Inferior parietal cortex (tissue), 1 donor: ENCODE data around the gene CCNC.

Source experiments
- DNase-seq: peaks from one replicate; pipeline ENCODE4 v3.0.0-alpha.2; 2016; ENCODE audit errors: extremely low spot score

Gene CCNC

DNA sequence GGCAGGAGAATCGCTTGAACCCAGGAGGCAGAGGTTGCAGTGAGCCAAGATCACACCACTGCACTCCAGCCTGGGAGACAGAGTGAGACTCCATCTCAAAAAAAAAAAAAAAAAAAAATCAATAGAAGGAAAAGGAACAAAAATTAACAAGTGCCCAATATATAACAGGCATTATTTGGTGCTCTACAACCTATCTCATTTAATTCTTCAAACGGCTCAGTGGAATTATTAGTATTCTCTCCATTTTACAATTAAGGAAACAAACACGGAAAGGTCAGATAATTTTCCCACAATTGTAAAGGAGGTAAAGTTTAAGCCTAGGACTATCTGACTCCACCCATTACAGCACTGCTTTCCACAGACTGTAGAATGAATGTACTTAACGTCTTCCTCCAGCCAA is 19.8 kb downstream of the CCNC start:
- DNase-seq: no peak

DNA sequence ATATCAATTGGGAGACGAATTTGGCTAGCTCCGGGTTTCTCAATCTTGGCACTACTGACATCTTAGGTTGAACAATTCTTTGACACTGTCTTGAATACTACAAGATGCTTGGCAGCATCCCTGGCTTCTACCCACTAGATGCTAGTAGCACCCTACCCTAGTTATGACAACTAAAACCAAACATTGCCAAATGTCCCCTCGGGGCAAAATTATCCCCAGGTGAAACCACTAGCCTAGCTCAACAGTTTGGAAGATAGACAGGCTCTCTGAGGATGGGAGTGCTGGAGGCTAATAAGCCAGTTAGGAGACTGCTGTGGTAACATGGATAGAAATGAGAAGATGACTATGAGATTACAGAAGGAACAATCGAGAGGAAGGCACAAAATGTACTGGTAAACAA is 20.9 kb downstream of the CCNC start:
- DNase-seq: no peak

DNA sequence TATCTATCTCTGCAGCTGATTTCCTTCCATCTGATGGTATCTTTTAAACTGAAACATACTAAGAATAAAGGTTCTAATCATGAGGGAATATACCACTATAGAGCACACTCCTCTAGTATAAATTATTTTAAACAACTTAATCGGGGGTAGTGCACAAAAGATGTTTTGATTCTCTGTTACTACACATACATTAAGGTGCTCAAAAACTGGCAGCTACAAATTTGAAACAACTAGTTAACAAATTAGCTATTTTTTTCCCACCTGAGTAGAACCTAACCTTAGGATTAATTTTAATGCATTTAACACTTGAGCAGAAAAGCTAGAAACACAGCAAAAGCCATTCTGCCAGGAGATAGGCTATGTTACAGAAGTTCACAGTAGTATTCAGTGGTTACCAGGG is 23.0 kb downstream of the CCNC start:
- DNase-seq: no peak

DNA sequence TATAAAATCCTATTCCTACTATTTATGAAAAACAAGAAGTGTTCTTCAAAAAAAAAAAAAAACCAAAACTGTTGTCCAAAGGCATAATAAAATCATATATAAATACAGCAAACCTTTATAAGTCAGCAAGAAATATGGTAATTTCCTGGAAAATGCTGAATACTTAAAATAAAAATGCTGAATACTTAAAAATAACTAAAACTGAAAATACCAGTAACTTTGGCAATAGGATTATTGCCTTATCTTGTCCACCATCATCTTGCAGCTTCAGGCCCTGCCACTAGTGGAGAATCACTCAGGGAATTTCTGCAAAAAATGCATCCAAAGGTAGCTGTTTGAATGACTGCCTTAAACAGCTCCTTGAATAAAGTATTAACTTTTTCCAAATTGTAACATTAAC is 24.5 kb downstream of the CCNC start:
- no peak for DNase-seq

DNA sequence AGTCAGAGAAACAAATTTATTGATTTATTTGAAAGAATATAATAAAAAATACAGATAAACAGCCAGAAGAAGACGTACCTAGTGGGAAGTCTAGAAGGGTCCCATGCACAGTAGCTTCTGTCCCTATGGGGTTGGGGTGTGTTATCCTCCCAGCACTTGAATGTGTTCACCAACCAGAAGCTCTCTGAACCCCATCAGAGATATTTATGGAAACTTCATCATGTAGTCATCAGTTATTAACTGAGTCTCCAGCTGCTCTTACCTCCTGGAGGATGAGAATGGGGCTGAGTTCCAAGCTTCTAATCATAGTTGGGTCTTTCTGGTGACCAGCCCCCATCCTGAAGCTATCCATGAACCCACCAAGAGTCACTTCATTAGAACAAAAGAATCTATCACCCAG is 37.8 kb downstream of the CCNC start:
- no peak for DNase-seq

DNA sequence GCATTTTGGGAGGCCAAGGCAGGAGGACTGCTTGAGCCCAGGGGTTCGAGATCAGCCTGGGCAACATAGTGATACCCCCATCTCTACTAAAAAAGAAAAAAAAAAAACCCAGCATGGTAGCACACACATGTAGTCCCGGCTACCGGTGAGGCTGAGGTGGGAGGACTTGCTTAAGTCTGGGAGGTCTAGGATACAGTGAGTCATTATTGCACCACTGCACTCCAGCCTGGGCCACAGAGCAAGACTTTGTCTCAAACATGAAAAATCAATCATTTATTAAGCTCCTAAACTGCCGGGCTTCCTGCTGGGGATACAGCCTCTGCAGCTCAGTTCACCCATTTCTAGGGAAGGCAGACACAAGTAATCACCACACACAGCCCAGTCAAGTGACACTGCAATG is 45.9 kb downstream of the CCNC start:
- no peak for DNase-seq

DNA sequence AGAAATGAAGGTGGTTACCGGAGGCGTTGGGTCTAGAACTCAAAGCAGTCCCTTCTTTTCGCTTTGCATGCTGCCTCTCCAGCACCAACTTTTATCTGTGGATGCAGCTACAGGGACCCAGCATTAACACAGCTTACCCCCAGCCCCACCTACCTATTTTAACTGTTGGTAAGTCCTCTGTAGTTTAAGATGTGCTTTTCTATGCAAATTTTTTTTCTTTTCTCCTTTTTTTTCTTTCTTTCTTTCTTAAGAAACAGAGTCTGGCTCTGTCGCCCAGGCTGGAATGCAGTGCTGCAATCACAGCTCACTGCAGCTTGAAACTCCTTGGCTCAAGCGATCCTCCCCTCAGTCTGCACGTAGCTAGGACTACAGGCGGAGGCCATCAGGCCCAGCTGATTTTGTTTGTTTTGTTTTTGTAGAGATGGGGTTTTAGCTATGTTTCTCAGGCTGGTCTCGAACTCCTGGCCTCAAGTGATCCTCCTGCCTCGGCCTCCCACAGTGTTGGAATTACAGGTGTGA is 46.8 kb downstream of the CCNC start:
- DNase-seq: no peak

DNA sequence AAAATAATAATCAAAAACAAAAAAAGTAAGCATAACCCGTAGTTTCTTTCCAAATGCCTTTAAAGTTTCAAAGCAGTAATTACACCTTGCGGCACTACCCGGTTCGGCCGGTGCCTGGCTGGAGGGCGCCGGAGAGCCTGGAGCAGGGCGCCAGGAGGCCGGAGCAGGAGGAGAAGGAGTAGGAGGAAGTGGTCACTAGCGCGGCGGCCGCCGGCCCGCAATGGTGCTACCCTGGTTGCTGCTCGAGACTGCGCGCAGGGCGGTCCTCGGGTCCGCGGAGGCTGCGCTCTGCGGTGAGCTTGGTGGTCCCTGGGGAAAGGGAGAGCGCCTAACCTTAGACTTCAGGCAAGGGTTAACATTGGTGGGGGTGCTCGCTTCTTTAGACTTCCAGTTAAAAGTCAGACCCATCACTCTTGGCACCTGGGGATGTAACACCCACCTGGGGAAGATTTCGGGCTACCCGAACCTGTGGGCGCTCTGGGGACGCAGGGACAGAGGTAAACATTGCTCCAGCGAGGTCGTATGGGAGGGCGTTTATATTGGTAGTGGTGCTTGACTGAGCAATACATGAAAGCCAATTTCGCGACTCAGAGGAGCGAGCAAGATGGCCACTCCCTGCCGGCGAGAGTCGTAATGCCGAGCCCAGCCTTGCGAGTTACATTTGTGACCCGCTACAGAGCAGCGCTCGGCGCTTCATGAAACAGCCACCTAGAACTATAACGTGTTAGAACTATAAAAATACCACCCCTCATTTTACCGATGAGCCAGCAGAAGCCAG is 47.4 kb downstream of the CCNC start:
- DNase-seq: peak; percentile 83

DNA sequence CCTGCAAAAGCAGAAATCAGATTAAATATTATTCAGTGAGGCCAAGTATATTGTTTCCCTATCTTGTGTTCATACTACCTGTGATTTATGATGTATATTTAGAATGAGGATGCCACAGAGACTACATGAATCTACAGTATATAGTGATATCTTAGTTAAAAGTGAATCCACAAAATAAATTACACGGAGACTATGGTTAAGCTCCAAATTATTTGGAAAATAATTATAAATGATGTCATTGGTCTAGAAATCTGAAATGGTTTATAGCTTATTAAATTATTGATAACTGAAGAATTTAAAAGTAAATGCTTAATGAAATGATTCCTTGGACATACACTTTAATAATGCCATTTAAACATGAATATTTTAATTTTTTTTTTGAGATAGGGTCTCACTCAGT is 49.0 kb downstream of the CCNC start:
- DNase-seq: no peak

DNA sequence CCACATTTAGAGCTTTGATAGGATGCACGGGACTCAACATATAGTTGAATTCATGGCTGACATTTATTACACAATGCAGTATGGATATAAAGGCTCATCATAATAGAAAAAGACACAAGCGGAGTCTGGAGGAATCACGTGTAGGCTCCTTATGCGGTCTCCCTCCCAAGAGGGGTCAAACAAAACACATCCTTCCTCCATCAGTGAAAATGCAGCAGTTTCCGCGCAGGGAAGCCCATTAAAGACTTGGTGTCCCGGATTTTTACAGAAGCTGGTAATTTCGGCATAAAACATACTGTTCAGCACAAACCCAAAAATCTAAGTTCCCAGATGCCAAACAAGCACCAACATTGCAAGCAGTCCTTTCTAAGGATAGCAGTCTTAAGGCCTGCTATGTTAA is 54.4 kb downstream of the CCNC start:
- DNase-seq: no peak

DNA sequence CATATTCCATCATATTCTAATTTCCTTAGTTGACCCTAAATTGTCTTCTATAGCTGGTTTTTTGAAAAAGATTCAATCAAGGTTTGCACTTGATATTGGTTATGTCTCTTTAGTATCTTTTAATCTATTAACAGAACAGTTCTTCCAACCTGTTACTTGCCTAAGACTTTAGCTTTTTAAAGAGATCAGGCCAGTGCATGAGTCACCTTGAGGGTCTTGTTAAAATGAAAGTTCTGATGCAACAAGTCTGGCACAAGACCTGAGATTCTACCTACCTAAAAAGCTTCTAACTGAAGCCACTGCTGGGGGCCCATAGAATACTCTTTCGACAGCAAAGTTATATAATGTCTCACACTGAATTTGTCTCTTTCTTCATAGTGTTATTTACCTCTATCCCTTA is 56.4 kb downstream of the CCNC start:
- DNase-seq: no peak

DNA sequence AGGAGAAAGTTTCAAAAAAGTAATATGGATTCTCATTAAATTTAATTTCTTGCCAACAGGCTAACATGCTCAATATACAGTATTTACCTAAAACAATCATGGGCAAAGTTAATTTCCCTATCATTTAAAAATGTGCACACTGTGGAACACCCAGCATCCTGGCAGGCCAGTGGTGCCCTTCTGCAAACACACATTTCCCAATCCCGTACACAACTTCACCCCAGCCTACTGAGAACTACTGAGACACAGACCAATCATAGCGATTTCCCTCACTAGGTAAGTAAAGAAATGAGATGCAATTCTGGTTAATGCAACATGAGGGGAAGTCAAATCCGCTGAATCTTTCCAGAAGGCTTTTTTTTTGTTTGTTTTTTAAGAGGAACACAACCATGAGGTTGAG is 60.8 kb downstream of the CCNC start:
- no peak for DNase-seq

DNA sequence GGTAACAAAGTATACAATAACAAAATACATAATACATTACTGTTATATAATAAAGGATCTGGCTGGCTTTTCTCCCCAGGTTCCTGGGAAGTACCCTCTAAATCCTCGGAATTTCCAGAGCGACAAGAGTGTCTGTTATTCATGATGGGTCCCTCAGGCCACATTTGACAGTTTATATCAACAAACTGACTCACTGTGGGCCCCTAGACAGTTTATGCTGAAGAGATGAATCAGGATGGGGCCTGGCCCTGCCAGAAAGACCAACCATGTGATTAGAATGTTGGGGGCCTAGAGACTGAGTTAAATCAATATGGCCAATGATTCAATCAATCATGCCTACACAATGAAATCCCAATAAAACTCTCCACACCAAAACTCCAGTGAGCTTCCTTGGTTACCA is 66.7 kb downstream of the CCNC start:
- no peak for DNase-seq

DNA sequence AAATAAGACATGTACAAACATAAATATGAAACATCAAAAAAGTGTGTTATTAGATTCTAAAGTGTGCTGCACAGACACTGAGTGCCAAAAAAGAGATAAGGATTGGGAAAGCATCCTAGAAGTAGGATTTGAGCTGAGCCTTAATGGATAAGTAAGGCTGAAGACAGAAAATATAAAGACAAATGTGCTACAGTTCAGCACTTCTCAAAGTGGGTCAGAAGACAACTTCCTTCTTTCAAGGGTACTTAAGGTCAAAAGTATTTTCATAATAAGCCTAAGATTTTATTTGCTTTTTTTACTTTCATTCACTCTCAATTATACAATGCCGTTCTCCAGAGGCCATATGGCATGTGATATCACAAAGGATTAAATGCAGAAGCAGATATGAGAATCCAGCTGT is 70.0 kb downstream of the CCNC start:
- no peak for DNase-seq

DNA sequence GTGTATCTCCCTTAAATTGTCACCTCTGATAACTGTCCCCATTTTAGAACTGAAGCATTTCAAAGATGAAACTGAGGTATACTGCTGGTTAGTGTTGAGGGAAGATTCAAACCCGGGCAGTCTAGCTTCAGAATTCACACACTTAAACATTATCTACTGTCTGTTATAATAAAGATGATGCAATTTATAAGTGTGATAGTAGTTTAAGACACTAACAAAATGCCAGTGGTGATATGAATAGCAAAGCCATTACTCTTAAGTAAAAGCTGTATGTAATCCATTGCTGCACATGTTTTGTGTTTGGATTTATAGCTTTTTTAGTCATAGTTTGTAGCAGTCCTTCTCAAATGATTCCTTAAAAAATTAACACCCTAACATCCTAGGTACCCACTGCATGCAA is 73.0 kb downstream of the CCNC start:
- DNase-seq: no peak
